ENCODE data around the gene DAPP1. TPM values are rescaled to one million over a fixed set of nuclear protein-coding genes. Genes with fewer than 3 reads are reported as not detected.

The DAPP1 gene
- total and polyA plus RNA-seq, 2 of the 8 experiments (the other 6 are each of a cell fraction or from before 2014, with no cell fraction given), result not detected

DNA sequence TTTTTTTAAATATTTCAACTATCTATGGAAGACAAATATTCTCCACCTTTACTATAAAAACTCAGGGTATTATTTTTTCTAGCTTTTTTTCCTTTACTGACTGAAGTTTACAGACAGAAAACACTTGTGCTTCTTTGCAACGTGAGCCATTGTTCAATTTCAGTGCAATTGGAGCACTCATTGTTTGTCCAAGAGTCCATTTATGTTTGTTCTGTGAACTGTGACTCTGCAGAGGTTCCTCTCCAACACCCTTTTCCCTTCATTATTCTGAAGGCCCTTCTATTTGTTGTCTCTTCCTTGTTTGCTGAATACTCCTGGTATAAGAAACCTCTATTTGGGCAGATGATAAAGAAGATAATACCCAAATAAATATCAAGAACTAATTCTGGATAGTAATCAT lies 37.4 kb downstream of the DAPP1 start:
- no peak overlapping the region for H4K8ac ChIP-seq (ENCODE audit: extremely low read depth, insufficient read depth, low read length)
- TF ChIP-seq RFX5 (IDR thresholded peaks at IDR 0.05; ENCODE audit: borderline replicate concordance, low read depth, low read length) (no peak), TAF1 (IDR thresholded peaks at IDR 0.05; ENCODE audit: low read depth, low read length) (no peak), KDM1A (IDR thresholded peaks at IDR 0.05; ENCODE audit: borderline replicate concordance, low read length) (no peak), TBP (IDR thresholded peaks at IDR 0.05; ENCODE audit: low read depth, low read length) (no peak), SIX5 (IDR thresholded peaks at IDR 0.05; ENCODE audit: low read depth, low read length) (no peak), NRF1 (IDR thresholded peaks at IDR 0.05; ENCODE audit: low read depth, low read length) (no peak), SP4 (IDR thresholded peaks at IDR 0.05; ENCODE audit: low read length) (no peak), GABPA (IDR thresholded peaks at IDR 0.05; ENCODE audit: borderline replicate concordance, insufficient read depth, low read length) (no peak), KDM5A (IDR thresholded peaks at IDR 0.05; ENCODE audit: low read length) (no peak), POLR2A (IDR thresholded peaks at IDR 0.05; ENCODE audit: control extremely low read depth in 1 of 2, low read depth in 2 of 2, low read length in 2 of 2) (no peak), BRCA1 (IDR thresholded peaks at IDR 0.05; ENCODE audit: low read depth, low read length) (no peak), SUZ12 (IDR thresholded peaks at IDR 0.05; ENCODE audit: low read length) (no peak)
- TF ChIP-seq, protein P1, sequence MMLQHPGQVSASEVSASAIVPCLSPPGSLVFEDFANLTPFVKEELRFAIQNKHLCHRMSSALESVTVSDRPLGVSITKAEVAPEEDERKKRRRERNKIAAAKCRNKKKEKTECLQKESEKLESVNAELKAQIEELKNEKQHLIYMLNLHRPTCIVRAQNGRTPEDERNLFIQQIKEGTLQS (IDR thresholded peaks at IDR 0.05; ENCODE audit: insufficient read depth, low read depth, low read length), result no peak
- TF ChIP-seq, protein P2, sequence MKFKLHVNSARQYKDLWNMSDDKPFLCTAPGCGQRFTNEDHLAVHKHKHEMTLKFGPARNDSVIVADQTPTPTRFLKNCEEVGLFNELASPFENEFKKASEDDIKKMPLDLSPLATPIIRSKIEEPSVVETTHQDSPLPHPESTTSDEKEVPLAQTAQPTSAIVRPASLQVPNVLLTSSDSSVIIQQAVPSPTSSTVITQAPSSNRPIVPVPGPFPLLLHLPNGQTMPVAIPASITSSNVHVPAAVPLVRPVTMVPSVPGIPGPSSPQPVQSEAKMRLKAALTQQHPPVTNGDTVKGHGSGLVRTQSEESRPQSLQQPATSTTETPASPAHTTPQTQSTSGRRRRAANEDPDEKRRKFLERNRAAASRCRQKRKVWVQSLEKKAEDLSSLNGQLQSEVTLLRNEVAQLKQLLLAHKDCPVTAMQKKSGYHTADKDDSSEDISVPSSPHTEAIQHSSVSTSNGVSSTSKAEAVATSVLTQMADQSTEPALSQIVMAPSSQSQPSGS (IDR thresholded peaks at IDR 0.05; ENCODE audit: low read length), result no peak

More for the DNA sequence above, 37.4 kb downstream of the DAPP1 start:
- CTCF ChIA-PET (ENCODE audit: partially characterized antibody), result interaction anchor here (1.8 kb wide), 1 partner anchor 42 kb away, joined by 5 read pairs; no protein-coding TSS in a partner anchor
- H2BK5ac ChIP-seq (ENCODE audit: low read depth, low read length), result no peak overlapping the region
- no peak overlapping the region for H2BK15ac ChIP-seq (ENCODE audit: low read length)
- H2BK20ac ChIP-seq (ENCODE audit: low read length), result no peak overlapping the region
- peaks cover 0 to 5% (median 0%) of the 10 kb centered on the region in 4 experiments; a peak in 1 of 7 replicates for H3K4me1 ChIP-seq (replicated peaks in 1 of 4; ENCODE audit: control insufficient read depth in 3 of 4, insufficient read depth in 4 of 4, low read length in 3 of 4)
- no peak overlapping the region for H4K91ac ChIP-seq (replicated peaks; ENCODE audit: insufficient read length, low read length)
- H3K18ac ChIP-seq (ENCODE audit: extremely low read depth, low read length), result no peak overlapping the region
- no peak overlapping the region for H3K23ac ChIP-seq (ENCODE audit: insufficient read length)
- H3K4ac ChIP-seq (replicated peaks; ENCODE audit: insufficient read length, low read depth, low read length), result no peak overlapping the region
- no peak overlapping the region for H3K4me3 ChIP-seq (ENCODE audit: extremely low read depth in 1 of 4, insufficient read depth in 2 of 4, low read depth in 3 of 4, low read length in 4 of 4)
- no peaks in the 10 kb centered on the region for H4K20me1 ChIP-seq (replicated peaks in 1 of 2; ENCODE audit: control insufficient read depth in 1 of 2, insufficient read depth in 2 of 2, low read length in 2 of 2)
- no peaks in the 10 kb centered on the region for H3K79me1 ChIP-seq (ENCODE audit: low read depth, low read length)
- no peak overlapping the region for H2AFZ ChIP-seq (ENCODE audit: low read length)
- no peak overlapping the region for H3K56ac ChIP-seq (replicated peaks; ENCODE audit: insufficient read length, low read depth, low read length)
- 84% methylated on average over 1 of the region's 1 CpG; no CpG with 5 or more reads in 1 of the 2 experiments for WGBS, 2 experiments (ENCODE audit: extremely low coverage in 1 of 2, insufficient coverage in 1 of 2, insufficient read length in 1 of 2, insufficient replicate concordance in 2 of 2, low coverage in 1 of 2, low lambda C conversion rate in 2 of 2, missing lambda C conversion rate in 1 of 2)
- H3K4me2 ChIP-seq (ENCODE audit: insufficient read depth in 1 of 2, low read depth in 2 of 2, low read length in 2 of 2), result no peak overlapping the region
- no peak overlapping the region for H3K9ac ChIP-seq (replicated peaks in 1 of 4; ENCODE audit: extremely low read depth in 1 of 4, low read depth in 3 of 4, low read length in 3 of 4)
- no peaks in the 10 kb centered on the region for H3K9me3 ChIP-seq (ENCODE audit: insufficient read depth in 2 of 2, low read depth in 1 of 2, low read length in 1 of 2)
- H3K27ac ChIP-seq (ENCODE audit: low read depth, low read length), result no peak overlapping the region
- no peak overlapping the region for H2AK5ac ChIP-seq (ENCODE audit: low read depth, low read length)
- no peaks in the 10 kb centered on the region for H3K79me2 ChIP-seq (ENCODE audit: control insufficient read depth in 1 of 2, insufficient read depth in 2 of 2, low read length in 2 of 2)
- FAIRE-seq (no peak), DNase-seq (ENCODE audit: low read depth in 1 of 2, low spot score in 2 of 2) (no peak)
- H3K14ac ChIP-seq (ENCODE audit: insufficient read length), result no peak overlapping the region
- no peaks in the 10 kb centered on the region for H3K27me3 ChIP-seq (replicated peaks in 1 of 4; ENCODE audit: control insufficient read depth in 3 of 4, extremely low read depth in 1 of 4, insufficient read depth in 3 of 4, low read length in 3 of 4)
- H2BK12ac ChIP-seq (ENCODE audit: low read depth, low read length), result no peak overlapping the region
- H3K36me3 ChIP-seq (ENCODE audit: control insufficient read depth in 2 of 4, insufficient read depth in 4 of 4, low read length in 3 of 4), result no peaks in the 10 kb centered on the region
- no peaks in the 10 kb centered on the region; the same call in 1 of the 2 replicates for H3K23me2 ChIP-seq (ENCODE audit: low read depth, low read length)
- no peak overlapping the region for H2BK120ac ChIP-seq (replicated peaks; ENCODE audit: low read depth, low read length)
- POLR2A ChIA-PET (ENCODE audit: partially characterized antibody), result no interaction called here
- H4K5ac ChIP-seq (ENCODE audit: insufficient read length, low read depth, low read length), result no peak overlapping the region

Data from H1 (cell line).